Neuronal stem cell (in vitro differentiated cells): Measurements from ENCODE around the gene ELMO1.

Source experiments
- DNase-seq: peaks from one replicate; pipeline ENCODE4 v3.0.0-alpha.2; 2013; ENCODE audit warnings: low spot score
- H2AFZ ChIP-seq: one replicate; pipeline ENCODE4 v1.6.1; 2013; ENCODE audit warnings: mild to moderate bottlenecking, low read length, inconsistent platforms
- H2AK5ac ChIP-seq: 2 replicates; pipeline ENCODE4 v1.6.1; 2013; ENCODE audit warnings: low read depth, mild to moderate bottlenecking, inconsistent platforms, low read length, moderate library complexity, mixed read lengths
- H2BK120ac ChIP-seq: 2 replicates; pipeline ENCODE4 v1.6.1; 2013; ENCODE audit warnings: low read depth, mild to moderate bottlenecking, inconsistent platforms, low read length, moderate library complexity, mixed read lengths
- H2BK12ac ChIP-seq: one replicate; pipeline ENCODE4 v1.6.1; 2013; ENCODE audit warnings: low read length, inconsistent platforms
- H2BK15ac ChIP-seq: 2 replicates; pipeline ENCODE4 v1.6.1; 2013; ENCODE audit warnings: mild to moderate bottlenecking, low read length, inconsistent platforms, mixed read lengths
- H2BK5ac ChIP-seq: one replicate; pipeline ENCODE4 v1.6.1; 2013; ENCODE audit warnings: inconsistent platforms, mild to moderate bottlenecking, low read length, moderate library complexity
- H3K14ac ChIP-seq: one replicate; pipeline ENCODE4 v1.6.1; 2013; ENCODE audit warnings: low read length, inconsistent platforms
- H3K18ac ChIP-seq: 2 replicates; pipeline ENCODE4 v1.6.1; 2013; ENCODE audit warnings: low read length, inconsistent platforms
- H3K23ac ChIP-seq: 2 replicates; pipeline ENCODE4 v1.6.1; 2013; ENCODE audit warnings: low read depth, mild to moderate bottlenecking, mixed read lengths, low read length, inconsistent platforms; ENCODE audit not compliant: poor library complexity
- H3K27ac ChIP-seq: replicated peaks from 3 replicates; pipeline ENCODE4 v1.5.1; 2013; ENCODE audit warnings: low read length, inconsistent platforms
- H3K27me3 ChIP-seq, 3 experiments: 2 replicates each; pipeline ENCODE4 v1.6.1; 2013; ENCODE audit warnings: low read length in 3 of 3, mild to moderate bottlenecking in 2 of 3, inconsistent platforms in 1 of 3, low read depth in 1 of 3, mixed read lengths in 1 of 3, moderate library complexity in 1 of 3; ENCODE audit not compliant: control insufficient read depth in 3 of 3, insufficient read depth in 3 of 3
- H3K36me3 ChIP-seq, 2 donors: replicated peaks in 1 of 2; 2 replicates each; pipeline ENCODE4 v1.6.1; 2013; ENCODE audit warnings: low read length in 2 of 2; ENCODE audit not compliant: control insufficient read depth in 2 of 2, insufficient read depth in 2 of 2
- H3K4ac ChIP-seq: 2 replicates; pipeline ENCODE4 v1.6.1; 2013; ENCODE audit warnings: inconsistent platforms, mild to moderate bottlenecking, low read length, moderate library complexity
- H3K4me1 ChIP-seq, 2 donors: 1 replicate in 1 of 2; 2 replicates in 1 of 2; pipeline ENCODE4 v1.6.1; 2013; ENCODE audit warnings: low read length in 2 of 2, low read depth in 1 of 2; ENCODE audit not compliant: control insufficient read depth in 2 of 2, insufficient read depth in 1 of 2
- H3K4me2 ChIP-seq: one replicate; pipeline ENCODE4 v1.6.1; 2013; ENCODE audit warnings: mild to moderate bottlenecking, low read length, inconsistent platforms; ENCODE audit not compliant: insufficient read depth, poor library complexity, severe bottlenecking
- H3K4me3 ChIP-seq, 2 donors: 2 replicates each; pipeline ENCODE4 v1.5.1; 2013; ENCODE audit warnings: low read length in 2 of 2, mild to moderate bottlenecking in 2 of 2, inconsistent platforms in 1 of 2, moderate library complexity in 1 of 2
- H3K79me1 ChIP-seq: one replicate; pipeline ENCODE4 v1.6.1; 2013; ENCODE audit warnings: low read depth, mild to moderate bottlenecking, inconsistent platforms, low read length, moderate library complexity
- H3K9ac ChIP-seq: one replicate; pipeline ENCODE4 v1.6.1; 2013; ENCODE audit warnings: mild to moderate bottlenecking, low read depth, low read length, inconsistent platforms; ENCODE audit not compliant: poor library complexity
- H3K9me3 ChIP-seq, 2 donors: replicated peaks in 1 of 2; 2 replicates each; pipeline versions ENCODE3 to v1.6.1; 2013; ENCODE audit warnings: low read length in 2 of 2, mild to moderate bottlenecking in 2 of 2, inconsistent platforms in 1 of 2, low read depth in 1 of 2, mixed read lengths in 1 of 2, moderate library complexity in 1 of 2; ENCODE audit not compliant: control insufficient read depth in 2 of 2, insufficient read depth in 1 of 2
- H4K8ac ChIP-seq: one replicate; pipeline ENCODE4 v1.6.1; 2013; ENCODE audit warnings: low read depth, mild to moderate bottlenecking, inconsistent platforms, low read length, moderate library complexity
- H4K91ac ChIP-seq: one replicate; pipeline ENCODE4 v1.6.1; 2013; ENCODE audit warnings: low read length, low read depth, mild to moderate bottlenecking, inconsistent platforms; ENCODE audit not compliant: poor library complexity
- WGBS, 2 donors: extraction: QIAGEN DNeasy Blood & Tissue Kit; methylation state at CpG; one replicate each; pipeline ENCODE4 v1.1.7; 2013; ENCODE audit warnings: missing lambda C conversion rate in 2 of 2, mixed read lengths in 1 of 2; ENCODE audit not compliant: insufficient read length in 2 of 2, insufficient replicate concordance in 1 of 2; ENCODE audit errors: extremely low coverage in 2 of 2; 5-methylcytosine and 5-hydroxymethylcytosine counted together

The ELMO1 gene

GRCh38 chr7:37131855-37132254, 316.8 kb downstream of the ELMO1 start:
- Histone ChIP-seq H3K4me3 (no peak overlapping the region), H3K9me3 (no peaks in the 10 kb centered on the region), H3K9ac (no peak overlapping the region), H3K79me1 (no peaks in the 10 kb centered on the region), H3K23ac (no peak overlapping the region), H4K8ac (no peak overlapping the region), H2AFZ (no peak overlapping the region), H3K27me3 (no peaks in the 10 kb centered on the region), H2AK5ac (no peak overlapping the region), H2BK12ac (no peak overlapping the region), H2BK120ac (no peak overlapping the region), H3K4ac (no peak overlapping the region), H2BK15ac (no peak overlapping the region), H3K4me1 (no peaks in the 10 kb centered on the region), H3K14ac (no peak overlapping the region), H4K91ac (no peak overlapping the region), H3K4me2 (no peak overlapping the region), H3K27ac (no peak overlapping the region), H3K18ac (no peak overlapping the region), H3K36me3 (no peaks in the 10 kb centered on the region), H2BK5ac (no peak overlapping the region)
- no peak for DNase-seq
- no CpG with 5 or more reads among the region's 4 CpGs for WGBS, 2 donors

- Histone ChIP-seq H4K91ac (no peak overlapping the region), H3K79me1 (no peaks in the 10 kb centered on the region), H3K9ac (no peak overlapping the region), H3K27ac (no peak overlapping the region), H3K36me3 (no peaks in the 10 kb centered on the region), H3K4ac (no peak overlapping the region), H3K14ac (no peak overlapping the region), H2BK5ac (no peak overlapping the region), H3K4me1 (no peaks in the 10 kb centered on the region), H3K9me3 (no peaks in the 10 kb centered on the region), H3K4me3 (no peak overlapping the region), H2BK120ac (no peak overlapping the region), H2BK12ac (no peak overlapping the region), H3K18ac (no peak overlapping the region), H3K27me3 (no peaks in the 10 kb centered on the region), H2AK5ac (no peak overlapping the region), H3K4me2 (no peak overlapping the region), H3K23ac (no peak overlapping the region), H2AFZ (no peak overlapping the region), H2BK15ac (no peak overlapping the region), H4K8ac (no peak overlapping the region)
- no CpG with 5 or more reads among the region's 4 CpGs for WGBS, 2 donors
- no peak for DNase-seq
Observed at GRCh38 chr7:37129035-37129425, 319.6 kb downstream of the ELMO1 start.

GRCh38 chr7:37128327-37129034, 320.2 kb downstream of the ELMO1 start:
- H4K91ac ChIP-seq: no peak overlapping the region
- no peak overlapping the region for H2AFZ ChIP-seq
- no peak overlapping the region for H3K27ac ChIP-seq
- no CpG with 5 or more reads among the region's 4 CpGs for WGBS, 2 donors
- H3K14ac ChIP-seq: no peak overlapping the region
- no peaks in the 10 kb centered on the region for H3K36me3 ChIP-seq
- H3K4me1 ChIP-seq: no peaks in the 10 kb centered on the region
- DNase-seq: no peak
- no peaks in the 10 kb centered on the region for H3K9me3 ChIP-seq
- H3K4me3 ChIP-seq: no peak overlapping the region
- H2BK5ac ChIP-seq: no peak overlapping the region
- H2BK15ac ChIP-seq: no peak overlapping the region
- H2BK120ac ChIP-seq: no peak overlapping the region
- no peak overlapping the region for H2BK12ac ChIP-seq
- no peaks in the 10 kb centered on the region for H3K27me3 ChIP-seq
- no peak overlapping the region for H3K4me2 ChIP-seq
- H3K4ac ChIP-seq: no peak overlapping the region
- H3K18ac ChIP-seq: no peak overlapping the region
- H2AK5ac ChIP-seq: no peak overlapping the region
- H3K79me1 ChIP-seq: no peaks in the 10 kb centered on the region
- H4K8ac ChIP-seq: no peak overlapping the region
- H3K9ac ChIP-seq: no peak overlapping the region
- no peak overlapping the region for H3K23ac ChIP-seq

GRCh38 chr7:37119296-37119860, 329.3 kb downstream of the ELMO1 start:
- H3K4me1 ChIP-seq: peaks cover 8 to 11% of the 10 kb centered on the region in 2 donors
- no peaks in the 10 kb centered on the region for H3K36me3 ChIP-seq
- H3K4me2 ChIP-seq: no peak overlapping the region
- H2AFZ ChIP-seq: no peak overlapping the region
- no peak overlapping the region for H2BK5ac ChIP-seq
- no peak overlapping the region for H4K91ac ChIP-seq
- no peak overlapping the region for H3K14ac ChIP-seq
- no peak overlapping the region for H2BK12ac ChIP-seq
- no peak overlapping the region for H3K27ac ChIP-seq
- no peak overlapping the region for H3K23ac ChIP-seq
- no peak overlapping the region for H3K9ac ChIP-seq
- no peak overlapping the region for H4K8ac ChIP-seq
- H3K4ac ChIP-seq: no peak overlapping the region
- no peaks in the 10 kb centered on the region for H3K27me3 ChIP-seq
- no peak for DNase-seq
- no peak overlapping the region for H2BK15ac ChIP-seq
- WGBS, 2 donors: no CpG with 5 or more reads among the region's 2 CpGs
- H2AK5ac ChIP-seq: no peak overlapping the region
- H3K79me1 ChIP-seq: no peaks in the 10 kb centered on the region
- no peak overlapping the region for H3K4me3 ChIP-seq
- H3K18ac ChIP-seq: no peak overlapping the region
- peaks cover 0 to 9% of the 10 kb centered on the region in 2 donors for H3K9me3 ChIP-seq
- no peak overlapping the region for H2BK120ac ChIP-seq
